ENCODE measurements around the gene ADRA1B.

GRCh38 chr5:159878988-159879471 is 37.3 kb upstream of the ADRA1B start:
- TF ChIP-seq POLR2AphosphoS5 (IDR thresholded peaks at IDR 0.05; ENCODE audit: low read depth, low read length) (no peak), SIN3A (IDR thresholded peaks at IDR 0.05; ENCODE audit: borderline replicate concordance, insufficient read depth, low read length) (no peak)
